Parathyroid adenoma (tissue), 2 donors: ENCODE data around the gene GOLGA6L7.
A peak's percentile ranks its signal among the peaks of the same experiment; 100 is the strongest.
"Not testable (repeated sequence)": the region's sequence is repeated elsewhere in the genome, so short reads cannot be mapped to it uniquely, and the experiment has no call there.

ENCODE experiments used
- H2AFZ ChIP-seq: fragments of 300-600 bp; sonication (generic); one replicate; pipeline ENCODE4 v1.7.0; 2017; ENCODE audit warnings: antibody characterized with exemption, mild to moderate bottlenecking
- H3K27ac ChIP-seq: fragments of 300-600 bp; sonication (generic); one replicate; pipeline ENCODE4 v1.7.0; 2017
- H3K27me3 ChIP-seq: fragments of 300-600 bp; sonication (generic); one replicate; pipeline ENCODE4 v1.7.0; 2017; ENCODE audit warnings: low read length; ENCODE audit not compliant: control insufficient read depth, insufficient read depth
- H3K36me3 ChIP-seq: fragments of 300-600 bp; sonication (generic); one replicate; pipeline ENCODE4 v1.7.0; 2017; ENCODE audit warnings: low read length; ENCODE audit not compliant: control insufficient read depth, insufficient read depth
- H3K4me1 ChIP-seq: fragments of 300-600 bp; sonication (generic); one replicate; pipeline ENCODE4 v1.7.0; 2017; ENCODE audit warnings: control low read depth
- H3K4me2 ChIP-seq: fragments of 300-600 bp; sonication (generic); one replicate; pipeline ENCODE4 v1.7.0; 2017; ENCODE audit warnings: low read length
- H3K4me3 ChIP-seq: fragments of 300-600 bp; sonication (generic); one replicate; pipeline ENCODE4 v1.7.0; 2017; ENCODE audit warnings: low read depth, low read length
- H3K79me2 ChIP-seq: fragments of 300-600 bp; sonication (generic); one replicate; pipeline ENCODE4 v1.7.0; 2017; ENCODE audit warnings: control low read depth
- H3K9ac ChIP-seq: fragments of 300-600 bp; sonication (generic); one replicate; pipeline ENCODE4 v1.7.0; 2017; ENCODE audit warnings: mild to moderate bottlenecking
- H3K9me3 ChIP-seq: fragments of 300-600 bp; sonication (generic); one replicate; pipeline ENCODE4 v1.7.0; 2017; ENCODE audit warnings: low read length; ENCODE audit not compliant: control insufficient read depth
- donor health status: primary hyperparathyroidism.

The GOLGA6L7 gene

DNA sequence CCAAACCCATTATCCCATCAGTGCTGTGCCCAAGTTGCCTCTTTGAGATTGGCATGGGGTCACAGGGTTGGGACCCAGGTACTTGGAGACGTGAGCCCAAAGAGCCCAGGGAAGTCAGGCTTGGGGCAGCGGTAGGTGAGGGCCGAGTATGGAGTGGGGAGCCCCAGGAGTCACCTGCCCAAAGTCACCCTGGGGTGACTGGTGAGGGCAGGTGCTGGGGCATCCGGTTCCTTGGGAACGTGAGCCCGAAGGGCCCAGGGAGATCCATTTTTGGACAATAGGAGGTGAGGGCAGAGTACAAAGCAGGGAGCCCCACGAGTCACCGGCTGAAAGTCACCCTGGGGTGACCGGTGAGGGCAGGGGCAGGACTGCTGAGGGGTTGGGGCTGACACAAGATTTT, 485 bp downstream of the GOLGA6L7 start:
- not testable (repeated sequence) for H3K36me3 ChIP-seq, H3K4me3 ChIP-seq, H3K9ac ChIP-seq, H2AFZ ChIP-seq, H3K4me1 ChIP-seq, H3K79me2 ChIP-seq, H3K27me3 ChIP-seq, H3K9me3 ChIP-seq, H3K27ac ChIP-seq, H3K4me2 ChIP-seq

DNA sequence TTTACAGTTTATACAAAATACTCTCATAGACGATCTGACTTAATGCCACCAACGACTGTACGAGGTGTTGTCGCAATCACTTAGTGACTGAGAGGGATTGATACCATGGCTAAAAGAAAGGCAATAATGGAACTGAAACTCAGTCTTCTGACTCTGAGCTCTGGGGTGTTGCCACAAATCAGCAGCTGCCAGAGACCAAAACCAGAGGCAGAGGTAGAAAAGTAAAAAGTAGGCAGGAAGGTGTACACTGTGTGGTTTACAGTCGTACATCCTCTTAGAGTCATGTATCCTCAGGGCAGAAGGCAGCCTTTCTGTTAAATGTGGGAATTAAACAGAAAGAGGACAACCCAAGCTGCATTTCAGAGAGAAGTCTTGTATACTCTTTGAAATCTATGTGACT, 1.2 kb downstream of the GOLGA6L7 start:
- H3K4me1 ChIP-seq, H3K9ac ChIP-seq, H2AFZ ChIP-seq, H3K27me3 ChIP-seq, H3K27ac ChIP-seq, H3K36me3 ChIP-seq, H3K4me3 ChIP-seq, H3K9me3 ChIP-seq, H3K4me2 ChIP-seq, H3K79me2 ChIP-seq: not testable (repeated sequence)

- H3K79me2 ChIP-seq, H3K27me3 ChIP-seq, H3K4me3 ChIP-seq, H3K36me3 ChIP-seq, H3K27ac ChIP-seq, H3K9ac ChIP-seq, H3K9me3 ChIP-seq, H2AFZ ChIP-seq, H3K4me2 ChIP-seq, H3K4me1 ChIP-seq: not testable (repeated sequence)
Measured at GRCh38 chr15:28844147-28844546, 4.3 kb downstream of the GOLGA6L7 start.

DNA sequence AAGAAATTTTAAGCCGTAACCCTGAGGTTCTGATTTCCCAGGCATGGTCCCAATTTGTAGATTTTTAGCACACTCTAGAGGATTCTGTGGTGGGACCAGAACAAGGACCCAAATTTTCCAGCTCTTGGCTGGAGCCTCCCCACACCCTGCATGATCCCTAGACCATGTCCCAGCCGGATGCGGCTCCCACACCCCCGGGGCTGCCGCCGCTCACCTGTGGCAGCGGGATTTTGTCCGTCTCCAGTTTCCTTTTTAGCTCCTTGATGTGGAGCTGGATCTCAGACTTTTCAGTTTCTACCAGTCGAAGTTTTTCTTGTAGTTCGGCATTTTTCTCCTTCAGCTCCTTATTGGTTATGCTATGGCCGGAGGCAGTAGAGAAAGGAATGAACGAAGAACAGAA, 4.9 kb downstream of the GOLGA6L7 start:
- H2AFZ ChIP-seq, H3K9ac ChIP-seq, H3K27ac ChIP-seq, H3K79me2 ChIP-seq, H3K4me3 ChIP-seq, H3K4me2 ChIP-seq, H3K4me1 ChIP-seq, H3K27me3 ChIP-seq, H3K9me3 ChIP-seq, H3K36me3 ChIP-seq: not testable (repeated sequence)

- H2AFZ ChIP-seq, H3K36me3 ChIP-seq, H3K4me3 ChIP-seq, H3K9me3 ChIP-seq, H3K79me2 ChIP-seq, H3K4me1 ChIP-seq, H3K27me3 ChIP-seq, H3K4me2 ChIP-seq, H3K9ac ChIP-seq, H3K27ac ChIP-seq: not testable (repeated sequence)
Measured at GRCh38 chr15:28842210-28842609, 6.2 kb downstream of the GOLGA6L7 start.

GRCh38 chr15:28840285-28840684, 8.2 kb downstream of the GOLGA6L7 start:
- not testable (repeated sequence) for H3K27ac ChIP-seq, H3K9me3 ChIP-seq, H2AFZ ChIP-seq, H3K36me3 ChIP-seq, H3K4me1 ChIP-seq, H3K27me3 ChIP-seq, H3K4me3 ChIP-seq, H3K4me2 ChIP-seq, H3K79me2 ChIP-seq, H3K9ac ChIP-seq

DNA sequence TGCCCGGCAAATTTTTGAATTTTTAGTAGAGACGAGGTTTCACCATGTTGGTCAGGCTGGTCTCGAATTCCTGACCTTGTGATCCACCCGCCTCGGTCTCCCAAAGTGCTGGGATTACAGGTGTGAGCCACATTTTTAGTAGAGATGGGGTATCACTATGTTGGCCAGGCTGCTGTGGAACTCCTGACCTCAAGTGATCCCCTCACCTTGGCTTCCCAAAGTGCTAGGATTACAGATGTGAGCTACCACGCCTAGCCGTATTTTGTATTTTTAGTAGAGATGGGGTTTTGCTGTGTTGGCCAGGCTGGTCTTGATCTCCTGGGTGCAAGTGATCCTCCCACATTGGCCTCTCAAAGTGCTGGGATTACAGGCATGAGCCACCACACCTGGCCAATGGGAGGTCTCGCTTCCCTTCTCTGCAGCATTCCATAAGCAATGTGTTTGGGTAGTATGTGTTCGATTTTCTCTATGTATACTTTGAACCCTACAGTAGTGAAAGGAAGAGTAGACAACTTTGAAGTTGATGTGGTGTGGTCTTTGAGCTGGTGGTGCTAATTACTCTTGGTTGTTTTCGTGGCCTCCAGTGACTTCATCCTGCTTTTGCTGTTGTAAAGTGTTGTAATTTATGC, 13.4 kb downstream of the GOLGA6L7 start:
- not testable (repeated sequence) for H3K27ac ChIP-seq, H2AFZ ChIP-seq, H3K27me3 ChIP-seq, H3K79me2 ChIP-seq, H3K9ac ChIP-seq, H3K4me2 ChIP-seq, H3K4me3 ChIP-seq, H3K9me3 ChIP-seq, H3K36me3 ChIP-seq, H3K4me1 ChIP-seq

DNA sequence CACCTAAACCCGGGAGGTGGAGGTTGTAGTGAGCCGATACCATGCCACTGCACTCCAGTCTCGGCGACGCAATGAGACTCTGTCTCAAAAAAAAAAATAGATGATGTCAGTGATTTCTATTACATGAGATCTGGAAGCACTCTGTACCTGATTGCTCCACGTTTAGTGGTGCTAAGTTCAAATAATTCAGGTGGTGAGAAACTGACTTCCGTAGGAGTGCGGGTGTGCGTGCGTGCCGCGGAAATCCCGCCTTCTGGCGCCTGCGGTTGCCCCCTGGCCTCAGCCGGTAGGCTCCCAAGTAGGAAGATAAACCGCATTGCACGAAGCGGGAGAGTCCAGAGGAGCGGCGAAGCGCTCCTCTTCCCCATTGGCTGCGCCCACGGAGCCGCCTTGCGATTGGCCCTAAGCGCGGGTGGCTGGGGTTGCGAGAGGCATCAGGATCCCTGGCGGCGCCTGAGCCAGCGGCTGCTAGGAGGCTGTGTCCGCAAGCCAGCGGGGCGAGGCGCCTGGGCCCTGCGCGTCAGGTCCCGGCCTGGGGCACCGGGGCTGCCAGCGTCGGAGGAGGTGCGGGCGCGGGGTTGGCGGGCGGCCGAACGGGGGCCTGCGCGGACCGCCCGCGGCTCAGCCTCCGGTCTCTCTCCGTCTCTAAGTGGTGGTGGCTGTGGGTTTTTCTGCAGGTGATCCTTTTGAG, 16.4 kb downstream of the GOLGA6L7 start:
- H3K36me3 ChIP-seq, H3K4me3 ChIP-seq, H3K9ac ChIP-seq, H3K27me3 ChIP-seq, H3K79me2 ChIP-seq, H3K4me1 ChIP-seq, H3K9me3 ChIP-seq, H3K27ac ChIP-seq: not testable (repeated sequence)
- Histone ChIP-seq H2AFZ (peak overlapping the region; percentile 53), H3K4me2 (peak overlapping the region; percentile 47)

GRCh38 chr15:28821420-28821819, 27.0 kb downstream of the GOLGA6L7 start:
- not testable (repeated sequence) for H3K79me2 ChIP-seq, H2AFZ ChIP-seq

GRCh38 chr15:28819930-28820295, 28.5 kb downstream of the GOLGA6L7 start:
- H3K27me3 ChIP-seq, H3K27ac ChIP-seq, H3K9me3 ChIP-seq: not testable (repeated sequence)

More at GRCh38 chr15:28821420-28821819, 27.0 kb downstream of the GOLGA6L7 start:
- not testable (repeated sequence) for H3K4me1 ChIP-seq, H3K4me3 ChIP-seq, H3K27ac ChIP-seq, H3K36me3 ChIP-seq, H3K9ac ChIP-seq, H3K27me3 ChIP-seq, H3K9me3 ChIP-seq, H3K4me2 ChIP-seq

DNA sequence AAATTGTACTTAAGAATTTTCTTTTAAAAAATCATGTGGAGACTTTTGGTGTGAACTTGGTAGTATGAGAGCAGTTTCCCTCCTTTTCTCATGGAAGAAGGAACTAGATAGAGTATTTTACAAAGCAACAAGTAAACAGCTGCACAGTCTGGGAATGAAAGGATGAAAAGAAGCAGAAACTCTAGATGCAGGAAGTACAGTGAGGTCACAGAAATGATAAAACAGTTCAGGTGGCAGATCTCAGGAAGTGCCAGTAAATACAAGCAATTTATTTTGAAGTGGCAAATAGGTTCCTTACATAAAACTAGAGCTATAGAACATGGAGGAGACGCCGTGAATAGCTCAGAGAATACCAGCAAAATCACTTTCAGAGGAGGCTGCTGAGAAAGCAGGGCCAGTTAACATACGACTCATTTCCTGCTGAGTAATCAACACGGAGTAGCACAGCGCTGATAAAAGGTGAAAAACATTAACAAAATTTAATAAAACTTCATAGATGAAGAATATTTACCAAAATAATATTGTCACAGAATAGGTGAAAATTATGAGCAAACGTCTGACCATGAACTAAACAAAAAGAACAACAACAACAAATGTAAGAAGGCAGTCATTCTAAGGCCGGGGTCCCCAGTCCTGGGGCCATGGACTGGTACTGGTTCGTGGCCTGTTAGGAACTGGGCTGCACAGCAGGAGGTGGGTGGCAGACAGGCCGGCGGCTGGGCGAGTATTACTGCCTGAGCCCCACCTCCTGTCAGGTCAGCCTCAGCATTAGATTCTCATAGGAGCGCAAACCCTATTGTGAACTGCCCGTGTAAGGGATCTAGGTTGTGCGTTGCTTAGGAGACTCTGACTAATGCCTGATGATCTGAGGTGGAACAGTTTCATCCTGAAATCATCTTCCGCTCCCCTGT, 29.2 kb downstream of the GOLGA6L7 start:
- H3K9me3 ChIP-seq, H3K79me2 ChIP-seq, H3K27ac ChIP-seq, H3K4me1 ChIP-seq, H3K27me3 ChIP-seq, H2AFZ ChIP-seq, H3K4me2 ChIP-seq, H3K36me3 ChIP-seq, H3K9ac ChIP-seq, H3K4me3 ChIP-seq: not testable (repeated sequence)

More at GRCh38 chr15:28819930-28820295, 28.5 kb downstream of the GOLGA6L7 start:
- H3K4me2 ChIP-seq, H3K4me3 ChIP-seq, H3K9ac ChIP-seq, H3K4me1 ChIP-seq, H3K36me3 ChIP-seq, H3K79me2 ChIP-seq, H2AFZ ChIP-seq: not testable (repeated sequence)
